ENCODE results near the gene TRIM26. TPM values are rescaled to one million over a fixed set of nuclear protein-coding genes. Genes with fewer than 3 reads are reported as not detected.

Gene TRIM26
- total and polyA plus RNA-seq, 11 donors: 15.1 to 37.4 (median 24.5) TPM

GRCh38 chr6:30172681-30173080 is 40.5 kb downstream of the TRIM26 start:
- Histone ChIP-seq H3K27me3 (peaks cover 10 to 96% (median 45%) of the 10 kb centered on the region in 9 donors), H3K4me1 (peaks cover 0 to 9% (median 0%) of the 10 kb centered on the region in 12 donors), H3K27ac (no peak overlapping the region), H3K4me3 (no peak overlapping the region), H3K36me3 (no peaks in the 10 kb centered on the region), H3K9me3 (no peaks in the 10 kb centered on the region)
- WGBS, 4 donors: 80 to 88% (median 85%) methylated on average over 4 of the region's 4 CpGs
- ATAC-seq (no peak), DNase-seq (no peak)
- TF ChIP-seq, protein P1, sequence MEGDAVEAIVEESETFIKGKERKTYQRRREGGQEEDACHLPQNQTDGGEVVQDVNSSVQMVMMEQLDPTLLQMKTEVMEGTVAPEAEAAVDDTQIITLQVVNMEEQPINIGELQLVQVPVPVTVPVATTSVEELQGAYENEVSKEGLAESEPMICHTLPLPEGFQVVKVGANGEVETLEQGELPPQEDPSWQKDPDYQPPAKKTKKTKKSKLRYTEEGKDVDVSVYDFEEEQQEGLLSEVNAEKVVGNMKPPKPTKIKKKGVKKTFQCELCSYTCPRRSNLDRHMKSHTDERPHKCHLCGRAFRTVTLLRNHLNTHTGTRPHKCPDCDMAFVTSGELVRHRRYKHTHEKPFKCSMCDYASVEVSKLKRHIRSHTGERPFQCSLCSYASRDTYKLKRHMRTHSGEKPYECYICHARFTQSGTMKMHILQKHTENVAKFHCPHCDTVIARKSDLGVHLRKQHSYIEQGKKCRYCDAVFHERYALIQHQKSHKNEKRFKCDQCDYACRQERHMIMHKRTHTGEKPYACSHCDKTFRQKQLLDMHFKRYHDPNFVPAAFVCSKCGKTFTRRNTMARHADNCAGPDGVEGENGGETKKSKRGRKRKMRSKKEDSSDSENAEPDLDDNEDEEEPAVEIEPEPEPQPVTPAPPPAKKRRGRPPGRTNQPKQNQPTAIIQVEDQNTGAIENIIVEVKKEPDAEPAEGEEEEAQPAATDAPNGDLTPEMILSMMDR (IDR thresholded peaks at IDR 0.05): no peak
- TF ChIP-seq POLR2A (IDR thresholded peaks at IDR 0.05): no peak
- intact Hi-C loops (cut with DNase I): loop anchor here in 3 of 10 donors (2.0 to 5.0 kb wide), 3 partner anchors 70 to 325 kb away; no protein-coding TSS in a partner anchor

- Histone ChIP-seq H3K27ac (no peak overlapping the region), H3K36me3 (no peaks in the 10 kb centered on the region), H3K27me3 (peaks cover 10 to 93% (median 45%) of the 10 kb centered on the region in 9 donors), H3K9me3 (no peaks in the 10 kb centered on the region), H3K4me1 (peaks cover 0 to 9% (median 0%) of the 10 kb centered on the region in 12 donors), H3K4me3 (peak overlapping the region in 7 of 12 donors; percentile 4 to 21 (median 8))
- WGBS, 4 donors: 3 to 8% (median 4%) methylated on average over 36 to 62 of the region's 62 CpGs
- DNase-seq: no peak
- peak in 1 of 4 donors; percentile 44 for ATAC-seq
- TF ChIP-seq, protein P1 (IDR thresholded peaks at IDR 0.05): no peak
- no peak for TF ChIP-seq POLR2A (IDR thresholded peaks at IDR 0.05)
- intact Hi-C loops (cut with DNase I): loop anchor here in 4 of 10 donors (2.0 to 5.0 kb wide), 3 partner anchors 69 to 325 kb away; no protein-coding TSS in a partner anchor
Observed at GRCh38 chr6:30171677-30172471, 41.3 kb downstream of the TRIM26 start.

DNA sequence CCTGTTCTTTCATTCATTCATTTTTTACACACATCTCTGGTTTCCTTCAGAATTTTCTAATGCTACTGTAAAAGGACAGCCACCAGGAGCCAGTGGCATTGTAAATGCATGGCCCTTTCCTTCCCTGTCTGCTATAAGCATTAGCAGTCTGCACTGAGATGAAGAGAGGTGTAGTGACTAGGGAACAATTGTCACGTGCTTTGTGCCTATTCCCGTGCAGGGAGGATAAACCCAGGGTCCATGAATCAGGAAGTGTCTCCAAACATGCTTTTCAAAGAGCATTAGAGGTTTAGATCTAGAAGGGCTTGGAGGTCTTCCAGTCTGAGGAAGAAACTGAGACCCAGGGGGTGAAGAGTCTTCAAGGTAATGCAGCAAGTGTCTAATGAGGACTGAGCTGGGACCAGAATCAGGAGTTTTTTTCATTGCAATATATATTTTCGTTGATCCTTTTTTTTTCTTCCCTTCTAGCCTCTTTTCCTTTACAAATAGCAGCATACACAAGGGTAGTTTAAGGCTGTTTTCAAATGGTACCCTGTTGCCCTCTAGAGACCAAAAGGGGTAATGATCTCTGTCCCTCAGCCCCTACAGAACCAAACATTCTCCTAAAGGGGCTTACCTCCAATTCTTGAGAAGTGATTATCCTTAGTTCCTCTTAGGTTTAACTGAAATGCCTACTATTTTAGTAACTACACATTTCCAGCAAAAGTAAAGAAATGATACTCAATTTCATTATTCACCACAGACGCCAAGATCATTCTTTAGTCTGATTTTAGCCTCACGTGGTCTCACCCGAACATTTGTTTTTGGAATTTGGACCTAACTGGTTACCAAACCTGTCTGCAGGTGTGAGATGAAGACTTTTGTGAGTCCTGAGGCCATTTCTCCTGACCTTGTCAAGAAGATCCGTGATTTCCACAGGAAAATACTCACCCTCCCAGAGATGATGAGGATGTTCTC is 43.3 kb downstream of the TRIM26 start:
- H3K9me3 ChIP-seq: no peaks in the 10 kb centered on the region
- peaks cover 0 to 9% (median 0%) of the 10 kb centered on the region in 12 donors for H3K4me1 ChIP-seq
- H3K36me3 ChIP-seq: no peaks in the 10 kb centered on the region
- no peak overlapping the region for H3K4me3 ChIP-seq
- H3K27me3 ChIP-seq: peaks cover 10 to 81% (median 41%) of the 10 kb centered on the region in 9 donors
- DNase-seq (no peak), ATAC-seq (peak in 3 of 4 donors; percentile 66 to 71 (median 68))
- TF ChIP-seq, protein P1 (IDR thresholded peaks at IDR 0.05): peak; percentile 54 to 79 (median 68)
- no peak for TF ChIP-seq POLR2A (IDR thresholded peaks at IDR 0.05)
- H3K27ac ChIP-seq: no peak overlapping the region
- intact Hi-C loops (cut with DNase I): loop anchor here in 4 of 10 donors (2.0 to 5.0 kb wide), 4 partner anchors 67 to 323 kb away; no protein-coding TSS in a partner anchor
- WGBS, 4 donors: 27 to 29% (median 28%) methylated on average over 7 of the region's 7 CpGs
